Activated naive CD8-positive, alpha-beta T cell treated with anti-CD3 and anti-CD28 coated beads for 36 hours (primary cell): ENCODE data around the gene CCNT2. TPM values are rescaled to one million over a fixed set of nuclear protein-coding genes. Genes with fewer than 3 reads are reported as not detected.
"Not testable (repeated sequence)": the region's sequence is repeated elsewhere in the genome, so short reads cannot be mapped to it uniquely, and the experiment has no call there.

Source experiments
- DNase-seq: peaks from one replicate; pipeline ENCODE4 v3.0.0; 2021
- H3K27ac Mint-ChIP-seq: one replicate; pipeline ENCODE4 v1.8.0; 2022; ENCODE audit warnings: mild to moderate bottlenecking, moderate library complexity, mixed read lengths
- H3K27me3 Mint-ChIP-seq: one replicate; pipeline ENCODE4 v1.8.0; 2022; ENCODE audit warnings: mild to moderate bottlenecking, mixed read lengths
- H3K36me3 Mint-ChIP-seq: one replicate; pipeline ENCODE4 v1.8.0; 2021; ENCODE audit warnings: mild to moderate bottlenecking, mixed read lengths
- H3K4me1 Mint-ChIP-seq: one replicate; pipeline ENCODE4 v1.8.0; 2021; ENCODE audit warnings: mixed read lengths
- H3K4me3 Mint-ChIP-seq: one replicate; pipeline ENCODE4 v1.8.0; 2022; ENCODE audit warnings: mild to moderate bottlenecking, moderate library complexity, mixed read lengths
- H3K9me3 Mint-ChIP-seq: one replicate; pipeline ENCODE4 v1.8.0; 2022; ENCODE audit warnings: mixed read lengths
- total RNA-seq, 2 experiments: library from RNA; stranded (reverse); gene quantifications; one replicate each; pipeline ENCODE4 v1.2.3, GENCODE V29; 2021

Gene CCNT2
- total RNA-seq, result 10 to 100 TPM; 28.3 to 29.1 TPM

- H3K9me3 Mint-ChIP-seq, result peaks cover 3% of the 10 kb centered on the region
- peak; percentile 100 for DNase-seq
- H3K27me3 Mint-ChIP-seq, result peaks cover 4% of the 10 kb centered on the region
- peak within 1 kb of the TSS; percentile 95 for H3K4me3 Mint-ChIP-seq
- H3K27ac Mint-ChIP-seq, result peak within 1 kb of the TSS; percentile 98
- peaks cover 24% of the 10 kb centered on the region for H3K36me3 Mint-ChIP-seq
- H3K4me1 Mint-ChIP-seq, result peaks cover 27% of the 10 kb centered on the region
These were observed at the start of gene CCNT2 for GRCh38 chr2:134918526-134919340. CCNT2 (plus strand) TSS chr2:134918822; CDS start chr2:134918855, 33 bp downstream.

GRCh38 chr2:134869946-134870736, 48.5 kb upstream of the CCNT2 start:
- Mint-ChIP-seq H3K4me3 (no peak overlapping the region), H3K36me3 (no peaks in the 10 kb centered on the region), H3K4me1 (no peaks in the 10 kb centered on the region), H3K27me3 (no peaks in the 10 kb centered on the region), H3K27ac (no peak overlapping the region), H3K9me3 (no peaks in the 10 kb centered on the region)
- no peak for DNase-seq

- Mint-ChIP-seq H3K4me3 (no peak overlapping the region), H3K27me3 (no peaks in the 10 kb centered on the region), H3K9me3 (peaks cover 8% of the 10 kb centered on the region), H3K36me3 (peaks cover 4% of the 10 kb centered on the region), H3K27ac (no peak overlapping the region), H3K4me1 (no peaks in the 10 kb centered on the region)
- DNase-seq, result no peak
These were observed 45.5 kb upstream of the CCNT2 start for GRCh38 chr2:134873152-134873551.

GRCh38 chr2:134875309-134875708, 43.3 kb upstream of the CCNT2 start:
- Mint-ChIP-seq H3K27me3 (no peaks in the 10 kb centered on the region), H3K4me3 (no peak overlapping the region), H3K36me3 (peaks cover 5% of the 10 kb centered on the region), H3K9me3 (peaks cover 21% of the 10 kb centered on the region), H3K27ac (no peak overlapping the region), H3K4me1 (no peaks in the 10 kb centered on the region)
- DNase-seq, result no peak

- Mint-ChIP-seq H3K4me3 (no peak overlapping the region), H3K36me3 (peaks cover 5% of the 10 kb centered on the region), H3K4me1 (no peaks in the 10 kb centered on the region), H3K9me3 (peaks cover 16% of the 10 kb centered on the region), H3K27me3 (no peaks in the 10 kb centered on the region), H3K27ac (no peak overlapping the region)
- DNase-seq, result no peak
These were observed 35.8 kb upstream of the CCNT2 start for GRCh38 chr2:134882773-134883172.

- Mint-ChIP-seq H3K36me3 (no peaks in the 10 kb centered on the region), H3K27me3 (no peaks in the 10 kb centered on the region), H3K4me3 (no peak overlapping the region), H3K4me1 (no peaks in the 10 kb centered on the region), H3K9me3 (peaks cover 11% of the 10 kb centered on the region), H3K27ac (no peak overlapping the region)
- no peak for DNase-seq
These were observed 34.9 kb upstream of the CCNT2 start for GRCh38 chr2:134883552-134884293.

GRCh38 chr2:134884435-134884834, 34.2 kb upstream of the CCNT2 start:
- Mint-ChIP-seq H3K36me3 (no peaks in the 10 kb centered on the region), H3K4me3 (no peak overlapping the region), H3K27ac (no peak overlapping the region), H3K4me1 (no peaks in the 10 kb centered on the region), H3K27me3 (no peaks in the 10 kb centered on the region), H3K9me3 (peaks cover 4% of the 10 kb centered on the region)
- DNase-seq, result no peak

GRCh38 chr2:134892282-134893035, 26.2 kb upstream of the CCNT2 start:
- Mint-ChIP-seq H3K27ac (no peak overlapping the region), H3K27me3 (no peaks in the 10 kb centered on the region), H3K9me3 (no peaks in the 10 kb centered on the region), H3K4me1 (no peaks in the 10 kb centered on the region), H3K36me3 (no peaks in the 10 kb centered on the region), H3K4me3 (no peak overlapping the region)
- DNase-seq, result no peak

GRCh38 chr2:134897932-134898331, 20.7 kb upstream of the CCNT2 start:
- Mint-ChIP-seq H3K27me3 (no peaks in the 10 kb centered on the region), H3K4me3 (no peak overlapping the region), H3K27ac (no peak overlapping the region), H3K9me3 (no peaks in the 10 kb centered on the region), H3K36me3 (no peaks in the 10 kb centered on the region), H3K4me1 (no peaks in the 10 kb centered on the region)
- DNase-seq, result no peak

- Mint-ChIP-seq H3K4me3 (no peak overlapping the region), H3K36me3 (no peaks in the 10 kb centered on the region), H3K27me3 (no peaks in the 10 kb centered on the region), H3K27ac (no peak overlapping the region), H3K9me3 (no peaks in the 10 kb centered on the region), H3K4me1 (no peaks in the 10 kb centered on the region)
- DNase-seq, result no peak
These were observed 19.4 kb upstream of the CCNT2 start for GRCh38 chr2:134899204-134899603.

- DNase-seq, result no peak
- no peak overlapping the region for H3K27ac Mint-ChIP-seq
- no peaks in the 10 kb centered on the region for H3K27me3 Mint-ChIP-seq
- no peak overlapping the region for H3K4me3 Mint-ChIP-seq
- H3K4me1 Mint-ChIP-seq, result no peaks in the 10 kb centered on the region
- H3K36me3 Mint-ChIP-seq, result no peaks in the 10 kb centered on the region
- H3K9me3 Mint-ChIP-seq, result no peaks in the 10 kb centered on the region
These were observed 18.5 kb upstream of the CCNT2 start for GRCh38 chr2:134900151-134900550.

- not testable (repeated sequence) for DNase-seq, H3K9me3 Mint-ChIP-seq, H3K36me3 Mint-ChIP-seq, H3K4me3 Mint-ChIP-seq, H3K4me1 Mint-ChIP-seq, H3K27me3 Mint-ChIP-seq, H3K27ac Mint-ChIP-seq
These were observed 14.9 kb upstream of the CCNT2 start for GRCh38 chr2:134903701-134904100.

- Mint-ChIP-seq H3K9me3 (peaks cover 8% of the 10 kb centered on the region), H3K27ac (no peak overlapping the region), H3K36me3 (peaks cover 5% of the 10 kb centered on the region), H3K4me1 (no peaks in the 10 kb centered on the region), H3K4me3 (no peak overlapping the region), H3K27me3 (no peaks in the 10 kb centered on the region)
- DNase-seq, result no peak
These were observed 13.5 kb upstream of the CCNT2 start for GRCh38 chr2:134905168-134905567.

- no peak overlapping the region for H3K27ac Mint-ChIP-seq
- H3K4me3 Mint-ChIP-seq, result no peak overlapping the region
- DNase-seq, result no peak
- H3K9me3 Mint-ChIP-seq, result peaks cover 8% of the 10 kb centered on the region
- H3K27me3 Mint-ChIP-seq, result no peaks in the 10 kb centered on the region
- peaks cover 5% of the 10 kb centered on the region for H3K36me3 Mint-ChIP-seq
- H3K4me1 Mint-ChIP-seq, result no peaks in the 10 kb centered on the region
These were observed 11.9 kb upstream of the CCNT2 start for GRCh38 chr2:134906726-134907125.
